Measurements from ENCODE around the gene RNF215. TPM values are rescaled to one million over a fixed set of nuclear protein-coding genes. Genes with fewer than 3 reads are reported as not detected.

Gene RNF215
- total and polyA plus RNA-seq, 2 of the 13 experiments (the other 11 are each of a cell fraction or from before 2014, with no cell fraction given), result 5.3 to 6.1 TPM

GRCh38 chr22:30356449-30357235 lies 30.6 kb downstream of the RNF215 start, which contains the start of the genes CCDC157 and SF3A1 (continued):
- TF ChIP-seq NR2F6 (IDR thresholded peaks at IDR 0.05) (no peak), NR2F6 (CRISPR knock-in tag; IDR thresholded peaks at IDR 0.05) (0 out of 2 replicates have a peak, but pooled peaks have one; percentile 24), RBM22 (optimal IDR thresholded peaks at IDR 0.05; ENCODE audit: low read length) (peak; percentile 77), PREB (CRISPR knock-in tag; IDR thresholded peaks at IDR 0.05) (no peak), ELF4 (CRISPR knock-in tag; IDR thresholded peaks at IDR 0.05; ENCODE audit: borderline replicate concordance) (no peak), ZNF468 (CRISPR knock-in tag; IDR thresholded peaks at IDR 0.05) (no peak), KDM6A (CRISPR knock-in tag; IDR thresholded peaks at IDR 0.05; ENCODE audit: low read depth) (no peak), SRSF4 (IDR thresholded peaks at IDR 0.05; ENCODE audit: low read depth, low read length, poor library complexity, severe bottlenecking) (no peak), TRAFD1 (CRISPR knock-in tag; IDR thresholded peaks at IDR 0.05; ENCODE audit: borderline replicate concordance) (no peak), ARID4A (CRISPR knock-in tag; IDR thresholded peaks at IDR 0.05; ENCODE audit: borderline replicate concordance) (peak; percentile 100), ZNF556 (CRISPR knock-in tag; IDR thresholded peaks at IDR 0.05; ENCODE audit: borderline replicate concordance) (peak; percentile 41; the same call in 1 of the 2 replicates), MAF1 (CRISPR knock-in tag; IDR thresholded peaks at IDR 0.05; ENCODE audit: borderline replicate concordance) (peak; percentile 85; the same call in 1 of the 2 replicates), ZNF18 (CRISPR knock-in tag; IDR thresholded peaks at IDR 0.05; ENCODE audit: insufficient replicate concordance) (no peak), TEAD3 (CRISPR knock-in tag; optimal IDR thresholded peaks at IDR 0.05; ENCODE audit: borderline replicate concordance) (peak; percentile 67), FOXC1 (CRISPR knock-in tag; IDR thresholded peaks at IDR 0.05; ENCODE audit: borderline replicate concordance) (peak; percentile 86), NR1H2 (CRISPR knock-in tag; IDR thresholded peaks at IDR 0.05; ENCODE audit: borderline replicate concordance, low read depth) (no peak), DRAP1 (CRISPR knock-in tag; IDR thresholded peaks at IDR 0.05) (peak; percentile 38; the same call in 1 of the 2 replicates), NFE2 (CRISPR knock-in tag; IDR thresholded peaks at IDR 0.05) (no peak)
